ENCODE data around the gene LBHD1.
"Not testable (repeated sequence)": the region's sequence is repeated elsewhere in the genome, so short reads cannot be mapped to it uniquely, and the experiment has no call there.

LBHD1 gene

DNA sequence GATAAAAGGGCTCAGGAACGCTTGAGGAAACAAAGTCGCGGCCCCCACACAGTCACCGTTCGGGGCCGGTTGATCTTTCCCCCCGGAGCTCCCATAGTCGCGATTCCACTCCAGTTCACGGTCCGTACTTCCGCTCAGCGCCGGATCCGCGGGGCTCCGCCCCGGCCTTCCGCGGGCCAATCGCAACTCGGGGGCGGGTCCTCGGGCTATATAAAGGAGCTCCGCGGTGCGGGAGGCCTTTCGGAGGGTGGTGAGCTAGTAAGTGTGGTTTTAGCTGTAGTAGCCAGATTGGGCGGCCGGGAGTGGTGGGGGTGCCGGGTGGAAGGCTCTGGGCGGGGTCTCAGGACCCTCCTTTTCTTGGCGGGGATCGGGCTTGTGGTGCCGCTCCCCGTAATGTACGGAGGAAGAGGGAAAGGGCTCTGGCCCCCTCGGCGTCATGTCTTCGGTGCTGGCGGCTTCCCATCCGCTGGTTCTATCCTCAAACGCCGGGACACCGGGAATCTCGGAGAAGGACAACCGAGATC, 6.9 kb downstream of the LBHD1 start, which contains the start of the genes C11orf98 and CSKMT:
Gene C11orf98, minus strand, starts transcription at position 136 of the 524 bp plus-strand sequence. Its CDS starts 41 bp downstream, at position 95.
Gene CSKMT, plus strand, starts transcription at position 238 of the 524 bp plus-strand sequence. CDS start 568 bp downstream, outside the sequence.
- peak; percentile 94 to 98 (median 95) for DNase-seq (ENCODE audit: low read depth in 2 of 3, low spot score in 1 of 3)

DNA sequence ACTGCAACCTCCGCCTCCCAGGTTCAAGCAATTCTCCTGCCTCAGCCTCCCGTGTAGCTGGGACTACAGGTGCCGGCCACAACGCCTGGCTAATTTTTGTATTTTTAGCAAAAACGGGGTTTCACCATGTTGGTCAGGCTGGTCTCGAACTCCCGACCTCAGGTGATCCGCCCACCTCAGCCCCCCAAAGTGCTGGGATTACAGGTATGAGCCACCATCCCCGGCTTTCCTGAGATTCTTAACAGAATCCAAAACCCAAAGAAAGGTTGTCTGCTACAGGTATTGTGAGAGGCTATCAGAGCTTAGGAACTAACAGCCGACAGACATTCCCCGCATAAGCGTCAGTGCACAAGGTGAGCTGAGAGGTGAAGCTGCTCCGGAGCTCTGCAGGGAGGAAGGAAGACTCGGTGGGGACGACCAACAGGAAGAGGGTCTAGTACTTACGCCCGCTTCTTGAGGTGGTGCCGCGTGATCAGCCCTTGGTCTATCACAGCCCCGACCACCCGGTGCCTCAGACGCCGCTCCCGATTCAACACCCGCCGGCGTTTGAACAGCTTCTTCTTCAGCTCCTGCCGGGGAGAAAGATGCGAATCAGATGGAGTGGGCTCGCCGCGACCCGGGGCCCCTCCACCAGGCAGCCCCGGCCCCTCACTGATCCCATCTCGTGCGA, 7.5 kb downstream of the LBHD1 start:
- peak in 1 of 3 donors; percentile 40 for DNase-seq (ENCODE audit: low read depth in 2 of 3, low spot score in 1 of 3)

DNA sequence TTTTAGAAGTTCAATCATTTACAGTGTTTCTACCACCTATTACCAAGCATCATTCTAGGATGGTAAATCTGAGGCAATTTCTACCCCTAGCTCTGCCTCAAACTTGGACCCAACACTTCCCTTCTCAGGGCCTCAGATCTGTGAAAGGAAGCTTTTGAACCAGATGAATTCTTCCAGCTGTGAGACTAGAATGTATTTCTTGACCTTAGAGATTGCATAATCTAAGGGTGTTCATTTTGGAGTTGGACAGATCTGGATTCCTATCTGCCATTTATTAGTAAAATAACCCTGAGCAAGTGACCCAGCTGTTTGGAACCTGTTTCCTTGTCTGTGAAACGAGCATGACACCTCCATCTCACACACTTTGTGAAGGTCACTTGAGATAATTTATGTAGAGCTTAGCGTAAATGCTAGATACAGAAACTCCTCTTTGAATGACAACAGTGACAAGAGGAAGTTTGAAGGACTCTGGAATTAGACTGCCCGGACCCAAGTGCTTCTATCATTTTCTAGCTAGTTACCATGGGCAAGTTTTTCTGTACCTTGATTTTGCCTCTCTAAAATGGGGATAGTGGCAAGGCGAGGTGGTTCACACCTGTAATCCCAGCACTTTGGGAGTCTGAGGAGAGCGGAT, 15.2 kb downstream of the LBHD1 start:
- DNase-seq (ENCODE audit: low read depth in 2 of 3, low spot score in 1 of 3) = no peak

DNA sequence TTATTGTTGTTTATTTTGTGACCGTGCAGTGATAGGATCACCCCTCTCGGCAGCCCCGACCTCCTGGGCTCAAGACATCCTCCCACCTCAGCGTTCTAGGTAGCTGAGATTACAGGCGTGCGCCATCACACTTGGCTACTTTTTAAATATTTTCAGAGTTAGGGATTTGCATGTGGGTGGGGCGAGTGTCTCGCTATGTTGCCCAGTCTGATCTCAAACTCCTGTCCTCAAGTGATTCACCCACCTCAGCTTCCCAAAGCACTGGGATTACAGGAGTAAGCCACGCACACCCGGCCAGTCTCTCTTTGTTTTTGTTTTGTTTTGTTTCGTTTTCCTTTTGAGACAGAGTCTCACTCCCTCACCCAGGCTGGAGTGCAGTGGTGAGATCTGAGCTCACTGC, 17.8 kb downstream of the LBHD1 start:
- no peak for DNase-seq (ENCODE audit: low read depth in 2 of 3, low spot score in 1 of 3)

DNA sequence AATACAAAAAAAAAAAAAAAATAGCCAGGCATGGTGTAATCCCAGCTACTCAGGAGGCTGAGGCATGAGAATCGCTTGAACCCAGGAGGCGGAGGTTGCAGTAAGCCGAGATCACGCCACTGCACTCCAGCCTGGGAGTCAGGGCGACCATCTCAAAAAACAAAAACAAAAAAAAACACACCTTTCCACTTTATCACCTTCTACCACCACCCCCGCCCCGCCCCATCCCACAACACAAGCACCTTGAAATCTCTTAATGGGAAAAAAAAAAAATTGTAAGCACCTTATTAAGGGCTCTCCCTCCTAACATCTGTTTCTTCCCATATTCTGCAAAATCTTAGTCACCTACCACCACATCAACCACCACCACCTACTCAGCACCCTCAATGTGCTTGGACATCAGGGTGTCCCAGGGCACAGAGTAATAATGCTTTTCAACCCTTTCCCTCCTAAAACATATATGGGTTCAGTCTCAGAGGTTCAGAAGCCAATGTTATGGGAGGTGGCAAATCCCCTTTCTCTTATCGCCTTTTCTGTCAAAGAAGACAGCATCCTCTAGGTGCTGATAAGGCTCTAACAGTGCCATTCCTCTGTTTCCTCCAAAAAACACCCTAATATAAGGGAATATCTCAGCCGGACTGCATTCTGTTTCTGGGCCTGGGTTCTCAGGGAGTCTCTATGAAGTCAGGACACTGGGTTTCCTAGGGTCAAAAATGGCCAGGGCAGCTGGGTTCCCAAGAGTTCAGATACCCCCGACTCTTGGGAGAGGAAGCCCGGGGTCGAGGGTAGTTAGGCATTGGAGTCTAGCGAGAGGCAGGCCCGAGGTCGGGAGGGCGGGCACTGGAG, 19.7 kb downstream of the LBHD1 start:
- no peak for DNase-seq (ENCODE audit: low read depth in 2 of 3, low spot score in 1 of 3)

DNA sequence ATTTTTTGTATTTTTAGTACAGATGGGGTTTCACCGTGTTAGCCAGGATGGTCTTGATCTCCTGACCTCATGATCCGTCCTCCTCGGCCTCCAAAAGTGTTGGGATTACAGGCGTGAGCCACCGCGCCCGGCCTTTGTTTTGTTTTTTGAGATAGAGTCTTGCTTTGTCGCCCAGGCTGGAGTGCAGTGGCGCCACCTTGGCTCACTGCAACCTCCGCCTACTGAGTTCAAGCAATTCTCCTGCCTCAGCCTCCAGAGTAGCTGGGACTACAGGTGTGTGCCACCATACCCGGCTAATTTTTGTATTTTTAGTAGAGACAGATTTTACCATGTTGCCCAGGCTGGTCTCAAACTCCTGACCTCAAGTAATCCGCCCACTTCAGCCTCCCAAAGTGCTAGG, 21.8 kb downstream of the LBHD1 start:
- DNase-seq (ENCODE audit: low read depth in 2 of 3, low spot score in 1 of 3) = not testable (repeated sequence)

DNA sequence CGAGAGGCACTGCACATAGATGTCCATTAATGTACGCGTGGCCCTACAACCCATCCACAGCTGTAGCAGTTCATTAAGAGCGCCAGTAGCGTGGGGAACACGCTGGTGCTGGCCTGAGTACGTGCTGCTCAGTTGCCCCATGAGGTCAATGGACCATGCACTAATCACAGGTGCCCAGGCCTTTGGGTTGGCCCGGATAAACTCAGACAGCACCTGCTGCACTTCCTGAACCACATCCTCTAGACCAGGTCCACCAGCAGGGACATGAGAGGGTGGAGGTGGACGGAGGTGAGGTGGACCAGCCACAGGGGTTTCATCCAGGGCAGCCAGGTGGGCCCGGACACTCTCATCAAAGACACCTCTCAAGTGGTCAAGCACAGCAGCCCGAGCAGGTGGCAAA, 22.6 kb downstream of the LBHD1 start:
- no peak for DNase-seq (ENCODE audit: low read depth in 2 of 3, low spot score in 1 of 3)

DNA sequence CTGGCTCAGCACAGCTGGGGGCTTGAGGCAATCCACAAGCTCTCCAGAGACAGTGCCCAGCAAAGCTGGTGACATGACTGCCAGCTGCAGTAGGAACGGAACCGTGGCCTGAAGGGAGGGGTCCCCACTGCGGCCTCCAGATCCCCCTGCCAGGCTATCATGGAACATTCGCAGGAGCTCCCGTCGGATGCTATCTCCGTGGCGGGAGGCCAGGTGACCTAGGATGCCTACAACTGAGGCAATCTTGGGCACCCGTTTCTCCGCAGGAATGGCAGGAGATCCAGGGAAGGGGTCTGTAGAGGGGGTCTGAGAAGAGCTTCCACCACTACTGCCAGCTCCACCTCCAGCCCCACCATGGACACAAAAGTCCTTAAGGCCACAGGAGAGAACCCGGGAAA, 23.1 kb downstream of the LBHD1 start:
- no peak for DNase-seq (ENCODE audit: low read depth in 2 of 3, low spot score in 1 of 3)

DNA sequence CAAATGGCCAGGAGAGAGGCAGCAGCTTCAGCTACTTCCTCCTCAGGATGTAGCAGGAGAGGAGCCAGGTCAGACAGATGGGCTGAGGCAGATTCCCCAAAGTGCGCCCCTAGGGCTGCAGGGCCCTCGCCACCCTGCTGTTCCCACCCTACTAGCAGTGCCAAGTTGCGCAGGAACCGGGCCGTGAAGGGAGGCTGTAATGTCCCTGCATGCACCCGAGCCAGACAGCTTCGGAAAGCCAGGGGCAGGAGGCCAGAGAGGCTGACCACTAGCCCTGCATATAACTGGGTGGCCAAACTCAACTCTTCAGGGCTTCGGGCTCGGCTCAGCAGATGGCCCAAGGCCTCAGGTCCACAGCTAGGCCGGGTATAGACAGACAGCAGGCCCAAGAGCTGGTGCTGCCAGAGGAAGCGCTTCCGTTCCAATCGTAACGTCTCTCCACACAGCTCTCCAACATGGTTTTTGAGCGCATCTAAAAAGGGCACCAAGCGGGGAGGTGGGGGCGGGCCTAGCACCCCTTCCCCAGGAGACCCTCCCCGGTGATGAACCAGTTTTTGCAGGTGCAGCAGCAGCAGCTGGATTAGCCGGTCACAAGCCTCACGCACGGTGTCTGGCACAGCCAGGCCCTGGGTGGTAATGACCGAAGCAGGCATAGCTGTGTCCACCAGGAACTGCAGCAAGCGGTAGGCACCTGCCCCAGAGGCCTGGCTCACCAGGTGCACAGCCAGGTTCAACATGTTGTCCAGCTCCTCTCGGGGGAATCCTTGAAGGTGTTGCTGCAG, 23.7 kb downstream of the LBHD1 start:
- no peak for DNase-seq (ENCODE audit: low read depth in 2 of 3, low spot score in 1 of 3)

DNA sequence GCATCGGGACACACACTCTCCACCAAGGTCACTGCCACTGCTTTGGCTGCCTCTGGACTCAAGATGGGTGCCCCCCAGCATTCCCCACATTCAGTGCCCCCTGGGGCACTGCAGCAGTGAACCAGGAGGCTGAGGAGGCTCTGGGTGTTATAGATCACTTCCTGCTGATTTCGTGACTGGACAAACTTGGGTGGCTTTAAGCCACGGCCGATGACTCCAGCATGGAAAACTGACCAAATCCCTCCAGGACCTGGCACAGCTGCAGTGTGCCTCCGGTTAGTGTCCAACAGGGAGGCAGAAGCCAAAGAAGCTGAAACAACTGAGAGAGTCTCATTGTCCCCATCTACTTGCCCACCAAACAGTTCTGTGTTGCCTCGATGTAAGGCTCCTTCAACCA, 24.5 kb downstream of the LBHD1 start:
- DNase-seq (ENCODE audit: low read depth in 2 of 3, low spot score in 1 of 3) = no peak

DNA sequence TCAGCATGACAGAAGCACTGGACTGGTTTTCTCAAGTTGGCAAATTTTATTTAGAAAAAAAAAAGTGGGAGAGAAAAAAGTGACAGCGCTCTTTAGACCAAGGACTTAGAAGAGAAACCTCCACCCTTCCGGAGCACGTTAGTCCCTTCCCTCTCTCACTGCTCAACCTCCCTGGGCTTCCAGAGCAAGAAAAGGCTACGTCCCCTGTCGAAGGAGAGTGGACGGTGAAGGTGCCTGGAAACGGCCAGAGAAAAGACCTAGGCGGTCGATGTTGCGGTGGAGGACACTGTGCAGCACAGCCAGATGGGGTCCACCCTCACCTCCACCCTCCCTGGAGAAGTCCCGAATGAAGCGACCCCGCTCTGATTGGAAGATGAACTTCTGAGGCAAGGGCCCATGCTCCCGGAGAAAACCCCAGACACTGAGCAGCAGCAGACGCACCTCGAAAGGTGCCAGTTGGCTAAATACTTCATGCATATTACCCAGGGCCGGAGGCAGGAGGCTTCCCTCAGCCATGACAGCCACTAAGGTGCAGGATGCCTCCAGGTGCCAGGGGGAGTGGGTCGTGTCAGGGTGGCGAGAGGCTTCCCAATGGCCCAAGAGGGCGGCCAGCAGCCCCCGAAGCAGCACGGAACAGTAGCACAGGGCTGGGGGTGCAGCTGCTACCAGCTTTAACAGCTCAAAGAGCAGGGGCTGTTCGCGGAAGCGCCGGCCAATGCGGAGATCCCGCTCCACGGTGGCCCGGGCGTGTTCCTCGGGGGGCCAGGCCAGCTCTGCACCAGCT, 25.1 kb downstream of the LBHD1 start:
- no peak for DNase-seq (ENCODE audit: low read depth in 2 of 3, low spot score in 1 of 3)

DNA sequence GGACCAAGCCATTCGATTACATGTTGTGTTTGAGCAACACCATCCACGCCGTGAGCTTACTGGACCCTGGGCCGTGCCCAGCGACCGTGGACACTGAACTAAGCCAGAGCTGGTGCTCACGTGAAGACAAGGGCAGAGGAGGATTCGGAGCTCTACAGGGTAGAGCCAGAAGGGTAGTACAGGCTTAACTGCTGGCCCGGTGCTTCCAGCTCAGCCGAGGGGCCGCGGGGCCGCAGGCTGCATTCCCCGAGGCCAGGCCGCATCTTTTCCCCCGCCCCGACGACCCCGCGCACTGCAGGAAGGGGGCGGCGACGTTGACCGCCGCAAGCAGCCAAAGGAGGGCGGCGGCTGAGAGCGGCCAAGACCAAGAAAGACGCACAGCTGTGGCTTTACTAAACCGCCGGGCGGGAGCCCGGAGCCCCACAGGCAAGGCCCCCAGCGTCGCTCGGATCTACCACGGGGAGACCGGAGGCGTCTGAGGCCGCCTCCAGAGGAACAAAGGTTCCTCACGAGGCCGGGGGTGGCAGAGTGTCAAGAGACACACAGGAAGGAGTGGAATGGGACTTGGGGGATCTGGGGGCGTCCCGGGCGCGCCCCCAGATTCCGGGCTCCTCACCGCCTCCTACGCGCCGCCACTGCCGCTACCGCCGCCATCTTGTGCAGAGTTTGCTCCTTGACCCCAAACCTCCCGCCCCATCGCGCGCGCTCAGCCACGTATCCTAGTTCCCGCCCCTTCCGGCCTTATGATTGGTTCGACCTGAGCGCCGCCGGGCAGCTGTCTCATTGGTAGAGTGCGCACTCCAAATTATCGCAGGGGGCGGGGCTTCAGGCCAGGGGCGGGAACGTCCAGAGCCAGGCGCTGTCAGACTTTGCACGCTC, 25.9 kb downstream of the LBHD1 start, which contains the start of gene GANAB:
Gene GANAB, minus strand, starts transcription at position 668 of the 879 bp plus-strand sequence. Its CDS starts 14 bp downstream, at position 654.
- peak; percentile 99 to 100 (median 99) for DNase-seq (ENCODE audit: low read depth in 2 of 3, low spot score in 1 of 3)

DNA sequence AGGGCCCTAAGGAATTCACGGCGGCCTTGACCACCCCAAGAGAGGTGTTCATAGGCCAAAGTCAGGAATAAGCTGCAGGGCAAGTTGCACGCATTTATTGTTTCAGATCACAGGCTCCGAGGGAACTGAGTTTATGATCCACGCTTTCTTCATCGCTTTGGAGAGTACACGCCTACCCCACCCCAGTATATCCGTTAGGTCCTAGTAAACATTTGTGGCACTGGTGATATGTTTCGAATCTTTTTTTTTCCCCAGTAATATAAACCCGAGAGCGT, 26.5 kb downstream of the LBHD1 start:
- no peak for DNase-seq (ENCODE audit: low read depth in 2 of 3, low spot score in 1 of 3)

DNA sequence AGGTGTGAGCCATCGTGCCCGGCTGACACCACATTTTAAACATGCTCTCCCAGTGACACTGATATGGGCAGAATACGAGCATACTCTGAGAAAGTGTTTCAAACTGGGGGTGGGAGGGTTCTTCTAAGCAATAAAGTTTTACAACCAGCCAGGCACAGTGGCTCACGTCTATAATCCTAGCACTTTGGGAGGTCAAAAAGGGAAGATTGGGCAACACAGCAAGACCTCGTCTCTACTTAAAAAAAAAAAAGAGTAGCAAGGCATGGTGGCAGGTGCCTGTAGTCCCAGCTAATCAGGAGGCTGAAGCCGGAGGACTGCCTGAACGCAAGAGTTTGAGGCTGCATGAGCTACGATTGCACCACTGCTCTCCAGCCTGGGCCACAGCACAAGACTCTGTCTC, 27.8 kb downstream of the LBHD1 start:
- DNase-seq (ENCODE audit: low read depth in 2 of 3, low spot score in 1 of 3) = no peak

DNA sequence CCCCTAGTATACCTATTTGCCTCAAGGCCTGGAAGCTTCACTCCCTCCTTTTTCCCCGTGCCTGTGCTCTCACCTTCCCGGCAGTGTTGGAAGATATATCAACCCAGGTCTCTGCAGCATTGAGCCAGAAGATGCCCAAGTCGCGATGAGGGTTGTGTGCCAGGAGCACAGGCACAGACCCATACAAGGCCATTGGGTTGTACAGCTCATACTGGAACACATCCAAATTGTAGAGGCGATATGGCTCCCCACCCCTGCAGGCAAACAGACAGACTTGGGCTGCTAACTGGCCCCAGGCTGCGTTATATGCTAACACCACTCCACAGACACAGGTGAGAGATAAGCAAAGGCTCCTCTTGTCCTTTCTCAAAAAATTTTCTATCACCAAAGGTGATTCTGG, 39.6 kb downstream of the LBHD1 start:
- DNase-seq (ENCODE audit: low read depth in 2 of 3, low spot score in 1 of 3) = no peak

DNA sequence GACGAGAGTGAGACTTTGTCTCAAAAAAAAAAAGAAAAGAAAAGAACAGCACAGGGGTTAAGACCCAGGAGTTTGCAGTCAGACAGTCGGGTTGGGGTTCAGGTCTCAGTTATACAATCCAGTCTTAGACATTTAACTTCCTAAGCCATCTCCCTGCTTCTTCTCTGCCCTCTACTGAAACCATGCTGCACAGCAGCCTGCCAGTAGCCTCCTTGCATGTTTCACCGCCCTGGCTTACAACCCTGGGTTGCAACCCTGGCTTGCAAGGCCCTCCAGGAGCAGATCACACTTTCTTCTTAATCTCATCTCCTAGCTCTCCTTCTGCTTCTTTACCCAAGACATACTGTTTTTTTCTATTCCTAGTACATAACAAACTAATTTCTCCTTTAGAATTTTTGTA, 44.4 kb downstream of the LBHD1 start:
- no peak for DNase-seq (ENCODE audit: low read depth in 2 of 3, low spot score in 1 of 3)

DNA sequence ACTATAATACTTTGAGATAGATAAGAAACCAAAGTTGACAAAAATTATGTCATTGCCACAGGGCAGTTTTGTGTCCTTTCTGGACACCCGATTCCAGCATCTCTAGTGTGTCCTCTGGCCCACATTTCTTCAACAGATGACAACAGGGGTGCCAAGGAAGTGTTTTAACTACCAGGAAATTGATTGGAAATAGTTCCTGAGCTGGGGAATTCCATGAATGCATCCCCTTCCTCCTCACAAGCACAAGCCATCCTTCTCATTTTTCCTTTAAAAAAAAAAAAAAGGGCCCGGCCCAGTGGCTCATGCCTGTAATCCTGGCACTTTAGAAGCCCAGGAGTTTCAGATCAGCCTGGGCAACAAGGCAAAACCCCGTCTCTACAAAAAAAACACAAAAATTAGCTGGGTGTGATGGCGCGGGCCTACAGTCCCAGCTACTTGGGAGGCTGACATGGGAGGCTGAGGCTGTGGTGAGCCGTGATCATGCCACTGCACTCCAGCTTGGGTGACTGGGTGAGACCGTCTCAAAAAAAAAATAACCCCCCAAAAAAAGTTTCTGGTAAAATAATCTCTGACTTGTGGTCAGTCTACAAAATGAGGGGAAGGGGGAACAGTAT, 49.5 kb downstream of the LBHD1 start:
- no peak for DNase-seq (ENCODE audit: low read depth in 2 of 3, low spot score in 1 of 3)

DNA sequence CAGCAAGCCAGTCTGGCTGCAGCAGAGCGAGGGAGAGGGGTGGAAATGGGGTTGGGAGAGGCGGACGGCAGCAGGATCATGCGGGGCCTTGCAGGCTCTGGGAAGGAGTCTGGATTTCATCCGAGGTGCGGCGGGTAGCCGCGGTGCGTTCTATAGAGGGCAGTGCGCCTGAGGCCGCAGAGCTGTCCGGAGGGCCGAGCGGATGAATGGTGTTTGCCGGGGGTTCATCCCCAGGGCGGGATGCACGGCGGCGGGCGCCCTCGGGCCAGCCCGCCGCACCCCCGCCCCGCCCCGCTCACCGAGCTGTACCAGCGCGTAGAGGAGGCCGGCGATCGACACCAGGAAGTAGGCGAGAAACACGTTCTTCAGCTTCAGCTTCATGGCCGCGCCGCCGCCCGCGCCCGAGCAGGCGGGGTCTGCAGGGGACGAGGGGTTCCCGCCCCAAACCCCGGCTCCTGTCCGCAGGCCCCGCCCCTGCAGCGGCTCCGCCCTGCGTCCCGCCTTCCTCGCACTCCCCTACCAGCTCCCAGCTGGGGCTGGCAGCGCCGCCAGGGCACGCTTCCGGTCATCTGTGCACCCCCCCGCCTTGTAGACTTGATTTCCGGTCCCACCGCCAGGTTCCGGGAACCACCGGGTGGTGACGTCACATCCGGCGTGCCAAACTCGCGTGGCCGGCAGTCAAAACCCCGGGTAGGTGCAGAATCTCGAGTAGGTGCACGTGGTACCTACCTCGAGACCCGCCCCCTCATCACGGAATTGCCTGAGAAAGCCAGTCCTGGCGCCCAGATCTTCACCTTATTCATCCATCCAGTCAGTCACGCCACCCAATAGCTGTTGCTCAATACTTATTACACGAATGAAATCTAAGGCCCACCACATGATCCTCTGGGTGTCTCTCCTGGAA, 50.2 kb downstream of the LBHD1 start, which contains the start of gene B3GAT3:
Gene B3GAT3, minus strand, starts transcription at position 420 of the 904 bp plus-strand sequence. Its CDS starts 39 bp downstream, at position 381.
- peak; percentile 94 to 95 (median 95) for DNase-seq (ENCODE audit: low read depth in 2 of 3, low spot score in 1 of 3)

Measured in stimulated activated CD4-positive, alpha-beta T cell treated with anti-CD3 and anti-CD28 coated beads, Interleukin-12 subunit alpha, Interleukin-12 subunit beta, amount 100 ng/mL, for 48 hours (primary cell).